GM19397 (cell line): ENCODE results near the gene MINDY4.

Source experiments
- ATAC-seq: cut with Tn5 transposase; IDR thresholded peaks from one replicate; pipeline ENCODE4 v1.9.1; 2021; ENCODE audit warnings: mild to moderate bottlenecking, moderate library complexity; ENCODE audit not compliant: unreplicated experiment

MINDY4 gene

GRCh38 chr7:30873207-30873606 lies 102.0 kb downstream of the MINDY4 start:
- ATAC-seq = no peak

GRCh38 chr7:30873656-30874055 lies 102.4 kb downstream of the MINDY4 start:
- ATAC-seq = no peak

- no peak for ATAC-seq
Measured at GRCh38 chr7:30874656-30875302, 103.6 kb downstream of the MINDY4 start.

GRCh38 chr7:30877015-30877769 lies 106.0 kb downstream of the MINDY4 start:
- ATAC-seq = no peak

- no peak for ATAC-seq
Measured at GRCh38 chr7:30877993-30878392, 106.8 kb downstream of the MINDY4 start.

- no peak for ATAC-seq
Measured at GRCh38 chr7:30879139-30880124, 108.2 kb downstream of the MINDY4 start.

GRCh38 chr7:30880125-30880720 lies 109.0 kb downstream of the MINDY4 start:
- ATAC-seq = no peak

- no peak for ATAC-seq
Measured at GRCh38 chr7:30880941-30881340, 109.7 kb downstream of the MINDY4 start.

GRCh38 chr7:30881448-30881847 lies 110.2 kb downstream of the MINDY4 start:
- ATAC-seq = no peak

- ATAC-seq = no peak
Measured at GRCh38 chr7:30884881-30885280, 113.7 kb downstream of the MINDY4 start.

- ATAC-seq = no peak
Measured at GRCh38 chr7:30886608-30887011, 115.4 kb downstream of the MINDY4 start.

GRCh38 chr7:30887464-30887872 lies 116.3 kb downstream of the MINDY4 start:
- no peak for ATAC-seq

- ATAC-seq = no peak
Measured at GRCh38 chr7:30888747-30889146, 117.5 kb downstream of the MINDY4 start.

- ATAC-seq = no peak
Measured at GRCh38 chr7:30890226-30890625, 119.0 kb downstream of the MINDY4 start.

- ATAC-seq = no peak
Measured at GRCh38 chr7:30893357-30893756, 122.1 kb downstream of the MINDY4 start.

GRCh38 chr7:30894009-30894408 lies 122.8 kb downstream of the MINDY4 start:
- no peak for ATAC-seq

- no peak for ATAC-seq
Measured at GRCh38 chr7:30894866-30895605, 123.8 kb downstream of the MINDY4 start.

GRCh38 chr7:30896036-30896435 lies 124.8 kb downstream of the MINDY4 start:
- no peak for ATAC-seq

- ATAC-seq = no peak
Measured at GRCh38 chr7:30896783-30897637, 125.8 kb downstream of the MINDY4 start.
